HL-60 (cell line): ENCODE data around the gene BLNK.

ENCODE experiments used
- GABPA ChIP-seq: IDR thresholded peaks from 2 replicates; pipeline ENCODE4 v1.6.1; 2012; ENCODE audit warnings: low read depth
- TF ChIP-seq, protein P1 (sequence below): IDR thresholded peaks from one replicate; pipeline ENCODE4 v1.5.1; 2011; ENCODE audit warnings: low read length, control low read depth, inconsistent platforms; ENCODE audit not compliant: insufficient read depth

DNA sequence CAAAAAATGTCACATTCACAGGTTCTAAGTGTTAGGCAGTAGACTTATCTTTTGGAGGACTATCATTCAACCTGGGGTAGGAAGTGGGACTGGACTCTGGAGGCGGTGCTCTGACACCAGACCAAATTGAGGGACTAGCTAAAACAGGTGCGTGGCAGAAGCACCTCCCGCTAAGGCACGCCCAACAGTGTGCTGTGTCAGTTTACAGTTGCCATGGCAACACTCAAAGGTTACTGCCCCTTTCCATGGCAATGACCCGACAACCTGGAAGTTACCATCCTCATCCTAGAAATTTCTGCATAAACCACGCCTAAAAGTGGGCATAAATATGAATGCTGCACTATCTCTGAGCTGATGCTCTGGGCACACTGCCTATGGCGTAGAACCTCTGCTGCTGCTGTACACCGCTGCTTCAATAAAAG is 14.0 kb upstream of the BLNK start:
- TF ChIP-seq, protein P1, sequence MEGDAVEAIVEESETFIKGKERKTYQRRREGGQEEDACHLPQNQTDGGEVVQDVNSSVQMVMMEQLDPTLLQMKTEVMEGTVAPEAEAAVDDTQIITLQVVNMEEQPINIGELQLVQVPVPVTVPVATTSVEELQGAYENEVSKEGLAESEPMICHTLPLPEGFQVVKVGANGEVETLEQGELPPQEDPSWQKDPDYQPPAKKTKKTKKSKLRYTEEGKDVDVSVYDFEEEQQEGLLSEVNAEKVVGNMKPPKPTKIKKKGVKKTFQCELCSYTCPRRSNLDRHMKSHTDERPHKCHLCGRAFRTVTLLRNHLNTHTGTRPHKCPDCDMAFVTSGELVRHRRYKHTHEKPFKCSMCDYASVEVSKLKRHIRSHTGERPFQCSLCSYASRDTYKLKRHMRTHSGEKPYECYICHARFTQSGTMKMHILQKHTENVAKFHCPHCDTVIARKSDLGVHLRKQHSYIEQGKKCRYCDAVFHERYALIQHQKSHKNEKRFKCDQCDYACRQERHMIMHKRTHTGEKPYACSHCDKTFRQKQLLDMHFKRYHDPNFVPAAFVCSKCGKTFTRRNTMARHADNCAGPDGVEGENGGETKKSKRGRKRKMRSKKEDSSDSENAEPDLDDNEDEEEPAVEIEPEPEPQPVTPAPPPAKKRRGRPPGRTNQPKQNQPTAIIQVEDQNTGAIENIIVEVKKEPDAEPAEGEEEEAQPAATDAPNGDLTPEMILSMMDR: no peak
- no peak for TF ChIP-seq GABPA
